ENCODE results near the gene CTNS. TPM values are rescaled to one million over a fixed set of nuclear protein-coding genes. Genes with fewer than 3 reads are reported as not detected.

CTNS gene
- total RNA-seq, 1 experiment from 2014 or later = 20.4 TPM

GRCh38 chr17:3656755-3657587, 20.4 kb downstream of the CTNS start:
- intact Hi-C loops (cut with micrococcal nuclease; ENCODE audit: unreplicated experiment) = no loop called here
- TF ChIP-seq, protein P1, sequence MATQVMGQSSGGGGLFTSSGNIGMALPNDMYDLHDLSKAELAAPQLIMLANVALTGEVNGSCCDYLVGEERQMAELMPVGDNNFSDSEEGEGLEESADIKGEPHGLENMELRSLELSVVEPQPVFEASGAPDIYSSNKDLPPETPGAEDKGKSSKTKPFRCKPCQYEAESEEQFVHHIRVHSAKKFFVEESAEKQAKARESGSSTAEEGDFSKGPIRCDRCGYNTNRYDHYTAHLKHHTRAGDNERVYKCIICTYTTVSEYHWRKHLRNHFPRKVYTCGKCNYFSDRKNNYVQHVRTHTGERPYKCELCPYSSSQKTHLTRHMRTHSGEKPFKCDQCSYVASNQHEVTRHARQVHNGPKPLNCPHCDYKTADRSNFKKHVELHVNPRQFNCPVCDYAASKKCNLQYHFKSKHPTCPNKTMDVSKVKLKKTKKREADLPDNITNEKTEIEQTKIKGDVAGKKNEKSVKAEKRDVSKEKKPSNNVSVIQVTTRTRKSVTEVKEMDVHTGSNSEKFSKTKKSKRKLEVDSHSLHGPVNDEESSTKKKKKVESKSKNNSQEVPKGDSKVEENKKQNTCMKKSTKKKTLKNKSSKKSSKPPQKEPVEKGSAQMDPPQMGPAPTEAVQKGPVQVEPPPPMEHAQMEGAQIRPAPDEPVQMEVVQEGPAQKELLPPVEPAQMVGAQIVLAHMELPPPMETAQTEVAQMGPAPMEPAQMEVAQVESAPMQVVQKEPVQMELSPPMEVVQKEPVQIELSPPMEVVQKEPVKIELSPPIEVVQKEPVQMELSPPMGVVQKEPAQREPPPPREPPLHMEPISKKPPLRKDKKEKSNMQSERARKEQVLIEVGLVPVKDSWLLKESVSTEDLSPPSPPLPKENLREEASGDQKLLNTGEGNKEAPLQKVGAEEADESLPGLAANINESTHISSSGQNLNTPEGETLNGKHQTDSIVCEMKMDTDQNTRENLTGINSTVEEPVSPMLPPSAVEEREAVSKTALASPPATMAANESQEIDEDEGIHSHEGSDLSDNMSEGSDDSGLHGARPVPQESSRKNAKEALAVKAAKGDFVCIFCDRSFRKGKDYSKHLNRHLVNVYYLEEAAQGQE (IDR thresholded peaks at IDR 0.05; ENCODE audit: insufficient read depth in 1 of 2, low read depth in 2 of 2, low read length in 1 of 2) = no peak
- no peak for TF ChIP-seq SIN3A (IDR thresholded peaks at IDR 0.05; ENCODE audit: borderline replicate concordance, insufficient read depth, low read depth, low read length)
- TF ChIP-seq CTCF (IDR thresholded peaks at IDR 0.05) = no peak
- no peak for TF ChIP-seq TCF7L2 (IDR thresholded peaks at IDR 0.05; ENCODE audit: low read depth, low read length)
- TF ChIP-seq POLR2AphosphoS5 (IDR thresholded peaks at IDR 0.05; ENCODE audit: low read depth, low read length) = no peak
- in situ Hi-C loops (cut with HindIII; ENCODE audit: low pct_unique_long_range_greater_than_20kb, low sequenced_read_pairs) = no loop called here
- H3K9me3 ChIP-seq (ENCODE audit: control insufficient read depth, insufficient read depth, low read depth, low read length) = no peaks in the 10 kb centered on the region
- no peak overlapping the region for H3K27ac ChIP-seq (ENCODE audit: low read length)
- DNase-seq (ENCODE audit: low read depth, low spot score) (no peak), ATAC-seq (no peak)
- H3K4me3 ChIP-seq (ENCODE audit: low read depth in 2 of 2, low read length in 2 of 2) = no peak overlapping the region
- H3K36me3 ChIP-seq (ENCODE audit: control insufficient read depth, insufficient read depth, low read length) = no peaks in the 10 kb centered on the region
- ChIA-PET CTCF (no interaction called here), POLR2A (interaction anchor here (0.6 to 1.0 kb wide), 2 partner anchors 21 to 464 kb away, joined by 3 read pairs; partner anchors contain the start of genes CTNS and SHPK)
- no peaks in the 10 kb centered on the region for H3K27me3 ChIP-seq (ENCODE audit: control insufficient read depth, insufficient read depth, low read length)
- no TSS peak for BruUV-seq (replicated peaks)
- peaks cover 18% of the 10 kb centered on the region for H3K4me1 ChIP-seq (ENCODE audit: control insufficient read depth, insufficient read depth, low read length)

DNA sequence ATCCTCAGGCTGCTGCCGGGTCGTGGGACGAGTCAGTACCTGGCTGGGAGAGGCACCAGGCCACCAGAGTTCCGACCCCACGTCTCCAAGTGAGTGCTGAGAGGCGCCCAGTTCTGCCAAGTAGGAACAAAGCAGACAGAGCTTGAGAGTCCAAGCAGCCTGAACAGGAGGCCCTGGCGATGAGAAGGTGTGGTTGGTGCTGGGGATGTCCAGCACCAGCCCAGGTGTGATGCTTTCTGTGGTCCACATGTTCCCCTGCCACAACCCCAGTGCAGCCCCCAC, 21.0 kb downstream of the CTNS start:
- ATAC-seq (no peak), DNase-seq (ENCODE audit: low read depth, low spot score) (no peak)
- TF ChIP-seq SIN3A (IDR thresholded peaks at IDR 0.05; ENCODE audit: borderline replicate concordance, insufficient read depth, low read depth, low read length) (no peak), CTCF (IDR thresholded peaks at IDR 0.05) (no peak), TCF7L2 (IDR thresholded peaks at IDR 0.05; ENCODE audit: low read depth, low read length) (no peak), POLR2AphosphoS5 (IDR thresholded peaks at IDR 0.05; ENCODE audit: low read depth, low read length) (no peak)
- TF ChIP-seq, protein P1 (IDR thresholded peaks at IDR 0.05; ENCODE audit: insufficient read depth in 1 of 2, low read depth in 2 of 2, low read length in 1 of 2) = no peak
- intact Hi-C loops (cut with micrococcal nuclease; ENCODE audit: unreplicated experiment) = no loop called here
- no peak overlapping the region for H3K4me3 ChIP-seq (ENCODE audit: low read depth in 2 of 2, low read length in 2 of 2)
- no peaks in the 10 kb centered on the region for H3K27me3 ChIP-seq (ENCODE audit: control insufficient read depth, insufficient read depth, low read length)
- ChIA-PET POLR2A (interaction anchor here (1.0 kb wide), 1 partner anchor 21 kb away, joined by 3 read pairs; the partner anchor contains the start of genes CTNS and SHPK), CTCF (no interaction called here)
- in situ Hi-C loops (cut with HindIII; ENCODE audit: low pct_unique_long_range_greater_than_20kb, low sequenced_read_pairs) = no loop called here
- H3K9me3 ChIP-seq (ENCODE audit: control insufficient read depth, insufficient read depth, low read depth, low read length) = no peaks in the 10 kb centered on the region
- no peaks in the 10 kb centered on the region for H3K36me3 ChIP-seq (ENCODE audit: control insufficient read depth, insufficient read depth, low read length)
- no peak overlapping the region for H3K27ac ChIP-seq (ENCODE audit: low read length)
- no TSS peak for BruUV-seq (replicated peaks)
- H3K4me1 ChIP-seq (ENCODE audit: control insufficient read depth, insufficient read depth, low read length) = peaks cover 18% of the 10 kb centered on the region

All from Panc1 (cell line).